ENCODE results near the gene CCDC178. TPM values are rescaled to one million over a fixed set of nuclear protein-coding genes. Genes with fewer than 3 reads are reported as not detected.

CCDC178 gene
- total RNA-seq, 3 donors from 2014 or later = not detected

DNA sequence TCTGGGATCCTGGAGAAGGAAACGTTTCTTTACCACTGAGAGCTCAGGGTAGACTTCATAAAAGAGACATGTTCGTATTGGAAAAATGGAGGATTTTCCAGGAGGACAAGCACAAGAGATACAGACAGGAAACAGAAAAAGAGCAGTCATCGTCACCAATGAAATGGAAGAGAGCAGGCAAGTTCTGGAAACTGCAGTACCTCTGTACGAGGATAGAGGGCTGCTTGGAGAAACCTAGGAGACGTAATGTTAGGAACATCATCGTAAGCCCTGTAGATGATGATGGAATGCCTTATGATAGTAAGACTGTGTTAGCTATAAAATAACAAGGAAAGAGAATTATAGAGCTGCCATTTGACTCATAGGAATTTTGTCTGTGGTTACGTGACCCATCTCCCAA, 546.6 kb downstream of the CCDC178 start:
- intact Hi-C loops (cut with DNase I, micrococcal nuclease) = no loop called here
- DNase-seq (no peak), ATAC-seq (no peak)

DNA sequence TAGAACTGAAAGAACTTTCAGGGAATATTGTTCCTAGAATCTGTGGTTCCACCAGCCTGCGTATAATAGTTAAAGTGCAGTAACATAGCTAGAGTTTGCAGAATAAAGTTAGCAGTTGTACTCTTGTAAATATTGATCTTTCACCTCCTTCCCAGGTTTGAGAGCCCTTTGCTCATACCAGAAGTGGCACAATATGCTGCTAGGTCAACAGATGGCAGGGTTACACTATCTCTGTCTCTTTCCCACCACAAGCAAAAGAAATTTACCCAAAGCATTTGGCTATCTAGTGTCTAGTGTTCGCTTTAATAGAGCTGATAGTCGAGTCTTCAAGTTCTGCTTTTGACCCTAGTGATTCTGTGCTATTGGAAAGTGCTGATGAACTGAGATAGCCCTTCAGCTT, 548.7 kb downstream of the CCDC178 start:
- ATAC-seq (peak; percentile 25), DNase-seq (no peak)
- no peaks in the 10 kb centered on the region for H3K36me3 ChIP-seq (ENCODE audit: low read depth)
- no peaks in the 10 kb centered on the region for H3K4me1 ChIP-seq (ENCODE audit: low read depth)
- no peak overlapping the region for H3K4me3 ChIP-seq
- peaks cover 2% of the 10 kb centered on the region for H3K9me3 ChIP-seq
- intact Hi-C loops (cut with DNase I, micrococcal nuclease) = no loop called here
- TF ChIP-seq, protein P1, sequence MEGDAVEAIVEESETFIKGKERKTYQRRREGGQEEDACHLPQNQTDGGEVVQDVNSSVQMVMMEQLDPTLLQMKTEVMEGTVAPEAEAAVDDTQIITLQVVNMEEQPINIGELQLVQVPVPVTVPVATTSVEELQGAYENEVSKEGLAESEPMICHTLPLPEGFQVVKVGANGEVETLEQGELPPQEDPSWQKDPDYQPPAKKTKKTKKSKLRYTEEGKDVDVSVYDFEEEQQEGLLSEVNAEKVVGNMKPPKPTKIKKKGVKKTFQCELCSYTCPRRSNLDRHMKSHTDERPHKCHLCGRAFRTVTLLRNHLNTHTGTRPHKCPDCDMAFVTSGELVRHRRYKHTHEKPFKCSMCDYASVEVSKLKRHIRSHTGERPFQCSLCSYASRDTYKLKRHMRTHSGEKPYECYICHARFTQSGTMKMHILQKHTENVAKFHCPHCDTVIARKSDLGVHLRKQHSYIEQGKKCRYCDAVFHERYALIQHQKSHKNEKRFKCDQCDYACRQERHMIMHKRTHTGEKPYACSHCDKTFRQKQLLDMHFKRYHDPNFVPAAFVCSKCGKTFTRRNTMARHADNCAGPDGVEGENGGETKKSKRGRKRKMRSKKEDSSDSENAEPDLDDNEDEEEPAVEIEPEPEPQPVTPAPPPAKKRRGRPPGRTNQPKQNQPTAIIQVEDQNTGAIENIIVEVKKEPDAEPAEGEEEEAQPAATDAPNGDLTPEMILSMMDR (IDR thresholded peaks at IDR 0.05) = no peak

More for the DNA sequence above, 546.6 kb downstream of the CCDC178 start:
- TF ChIP-seq, protein P1 (IDR thresholded peaks at IDR 0.05) = no peak
- H3K4me3 ChIP-seq = no peak overlapping the region
- no peaks in the 10 kb centered on the region for H3K4me1 ChIP-seq (ENCODE audit: low read depth)
- no peaks in the 10 kb centered on the region for H3K36me3 ChIP-seq (ENCODE audit: low read depth)
- peaks cover 8% of the 10 kb centered on the region for H3K9me3 ChIP-seq

DNA sequence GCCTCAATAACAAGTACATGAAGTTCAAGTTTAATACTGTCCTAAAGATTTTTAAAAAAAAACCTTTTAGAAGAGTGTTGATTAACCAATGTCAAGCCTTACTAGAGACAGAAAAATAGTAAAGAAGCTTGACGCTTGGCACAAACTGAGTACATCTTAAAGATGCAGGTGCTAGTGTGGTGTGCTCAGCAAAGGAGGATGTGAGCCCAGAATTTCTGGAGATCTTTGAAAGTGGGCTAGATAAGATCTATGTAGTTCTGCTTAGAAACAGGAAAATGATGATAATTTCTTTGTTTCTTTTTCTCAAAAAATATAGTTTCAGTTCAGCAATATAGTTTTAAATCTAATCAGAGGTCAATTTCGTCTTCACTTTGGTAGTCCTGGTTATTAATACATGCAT, 549.4 kb downstream of the CCDC178 start:
- TF ChIP-seq, protein P1 (IDR thresholded peaks at IDR 0.05) = no peak
- ATAC-seq = no peak

DNA sequence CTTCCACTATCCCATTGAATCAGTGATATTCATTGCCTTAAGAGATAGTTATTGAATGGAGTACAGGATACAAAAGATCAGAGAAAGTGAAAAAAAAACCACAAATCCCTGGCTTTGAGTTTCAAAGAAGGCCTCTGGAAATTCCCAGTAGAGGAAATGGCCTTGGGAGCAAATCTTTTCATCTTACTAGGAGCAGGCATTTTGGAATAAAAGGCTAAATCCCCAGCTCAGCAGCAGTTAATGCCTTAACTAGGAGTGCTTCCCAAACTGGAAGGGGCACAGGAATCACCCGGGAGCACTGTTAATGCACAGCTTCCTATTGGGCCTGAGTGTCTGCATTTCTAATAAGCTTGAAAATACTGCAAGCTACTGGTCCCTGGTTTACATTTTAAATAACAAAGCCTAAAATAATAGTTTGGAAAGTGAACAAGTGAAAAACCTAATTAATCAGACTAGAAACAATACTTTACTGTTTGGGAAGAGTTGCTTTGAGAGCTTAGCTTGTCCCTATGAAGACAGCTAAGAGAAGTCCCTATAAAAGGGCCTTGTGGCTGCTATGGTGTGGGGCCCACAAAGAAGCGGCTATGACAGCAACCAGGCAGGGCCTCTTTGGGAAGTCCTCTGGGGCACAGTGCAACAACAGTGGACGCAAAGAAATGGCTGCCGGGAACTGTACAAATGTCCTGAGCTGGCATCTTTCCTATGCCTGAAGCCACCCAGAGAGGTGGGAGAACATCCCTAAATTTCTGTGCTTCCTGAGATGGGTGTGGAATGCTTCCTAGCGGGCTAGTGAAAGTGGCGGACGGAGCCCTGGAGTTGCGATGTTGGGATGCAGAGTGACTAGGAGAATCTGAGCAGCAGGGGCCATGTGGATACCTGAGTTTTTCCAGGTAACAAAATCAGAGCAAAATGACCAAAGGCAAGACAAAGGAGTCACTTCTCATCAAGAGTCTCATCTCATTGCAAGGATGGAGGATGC, 550.6 kb downstream of the CCDC178 start:
- DNase-seq (no peak), ATAC-seq (no peak)
- TF ChIP-seq, protein P1 (IDR thresholded peaks at IDR 0.05) = no peak
- Histone ChIP-seq H3K36me3 (ENCODE audit: low read depth) (no peaks in the 10 kb centered on the region), H3K9me3 (no peaks in the 10 kb centered on the region), H3K4me3 (no peak overlapping the region), H3K4me1 (ENCODE audit: low read depth) (no peaks in the 10 kb centered on the region)
- intact Hi-C loops (cut with DNase I, micrococcal nuclease) = no loop called here

More for the DNA sequence above, 549.4 kb downstream of the CCDC178 start:
- Histone ChIP-seq H3K4me3 (no peak overlapping the region), H3K4me1 (ENCODE audit: low read depth) (no peaks in the 10 kb centered on the region), H3K9me3 (no peaks in the 10 kb centered on the region), H3K36me3 (ENCODE audit: low read depth) (no peaks in the 10 kb centered on the region)
- intact Hi-C loops (cut with DNase I, micrococcal nuclease) = no loop called here
- no peak for DNase-seq

DNA sequence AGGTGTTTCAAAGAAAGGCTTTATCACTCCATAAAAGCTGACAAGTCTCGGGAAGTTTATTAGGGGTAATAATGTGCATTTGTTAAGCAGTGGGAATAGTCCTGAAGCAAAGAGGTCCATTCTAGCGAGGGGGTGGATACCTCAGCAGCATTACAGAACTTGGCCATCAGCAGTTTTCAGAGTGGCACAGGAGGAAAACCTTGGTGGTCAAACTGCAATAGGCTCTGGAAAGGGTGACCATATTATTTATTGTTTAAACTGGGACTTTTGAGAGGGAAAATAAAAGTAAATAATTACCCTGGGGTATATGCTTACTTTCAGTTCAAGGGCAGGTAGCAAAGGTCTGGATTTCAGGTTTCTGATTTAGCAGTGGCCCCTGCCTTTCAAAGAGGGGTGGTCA, 552.2 kb downstream of the CCDC178 start:
- H3K36me3 ChIP-seq (ENCODE audit: low read depth) = no peaks in the 10 kb centered on the region
- H3K9me3 ChIP-seq = no peaks in the 10 kb centered on the region
- H3K4me1 ChIP-seq (ENCODE audit: low read depth) = no peaks in the 10 kb centered on the region
- ATAC-seq (no peak), DNase-seq (no peak)
- no peak overlapping the region for H3K4me3 ChIP-seq
- TF ChIP-seq, protein P1 (IDR thresholded peaks at IDR 0.05) = no peak
- intact Hi-C loops (cut with DNase I, micrococcal nuclease) = no loop called here

Other genes starting within 250 kb of the CCDC178 start
- 1 to 10 TPM; 2.4 to 8.5 (median 4.0) TPM for gene ASXL3, start 137.5 kb upstream of the CCDC178 start, total RNA-seq